Gastrocnemius medialis (tissue), 4 donors: Measurements from ENCODE around the gene HUS1B. TPM values are rescaled to one million over a fixed set of nuclear protein-coding genes. Genes with fewer than 3 reads are reported as not detected.
"Not testable (repeated sequence)": the region's sequence is repeated elsewhere in the genome, so short reads cannot be mapped to it uniquely, and the experiment has no call there.

ENCODE experiments used
- ATAC-seq, 2 donors: fragments of 150-250 bp; one replicate each; pipeline ENCODE4 v1.9.1; 2016
- DNase-seq, 2 donors: peaks; one replicate each; pipeline ENCODE4 v3.0.0-alpha.2; 2019
- H3K27ac ChIP-seq, 4 donors: fragments of 200-600 bp; sonication (generic); 1 replicate in 1 of 4; 2 replicates in 3 of 4; pipeline ENCODE4 v1.5.1; 2016 to 2018; ENCODE audit warnings: mild to moderate bottlenecking in 2 of 4, moderate library complexity in 1 of 4
- H3K27me3 ChIP-seq, 3 donors: fragments of 200-600 bp; sonication (generic) in 2 of 3; 1 replicate in 1 of 3; 2 replicates in 2 of 3; pipeline versions ENCODE4 v1.5.1 to v1.6.0; 2016 to 2019; ENCODE audit warnings: mild to moderate bottlenecking in 1 of 3, moderate library complexity in 1 of 3
- H3K36me3 ChIP-seq, 2 donors: fragments of 200-600 bp; sonication (generic) in 1 of 2; one replicate each; pipeline ENCODE4 v1.5.1; 2017 to 2018
- H3K4me1 ChIP-seq, 2 donors: fragments of 200-600 bp; sonication (generic) in 1 of 2; one replicate each; pipeline ENCODE4 v1.5.1; 2016 to 2017; ENCODE audit warnings: mild to moderate bottlenecking in 2 of 2
- H3K4me3 ChIP-seq, 4 donors: fragments of 200-600 bp; sonication (generic) in 3 of 4; 1 replicate in 1 of 4; 2 replicates in 3 of 4; pipeline ENCODE4 v1.5.1; 2016 to 2019; ENCODE audit warnings: mild to moderate bottlenecking in 2 of 4
- H3K9me3 ChIP-seq, 3 donors: fragments of 200-600 bp; sonication (generic) in 2 of 3; 1 replicate in 1 of 3; 2 replicates in 2 of 3; pipeline ENCODE4 v1.5.1; 2016 to 2019
- CTCF ChIP-seq, 5 experiments: fragments of 450-650 bp in 3 of 5; fragments of 200-600 bp in 2 of 5; sonication (generic) in 2 of 5; IDR thresholded peaks in 4 of 5; conservative IDR thresholded peaks in 1 of 5; 1 replicate in 4 of 5; 2 replicates in 1 of 5; pipeline ENCODE4 v1.5.1; 2016 to 2019; ENCODE audit warnings: antibody characterized with exemption in 5 of 5, mild to moderate bottlenecking in 3 of 5, moderate library complexity in 3 of 5
- POLR2A ChIP-seq, 2 donors: fragments of 450-650 bp; IDR thresholded peaks; one replicate each; pipeline ENCODE4 v1.6.1; 2017; ENCODE audit warnings: antibody characterized with exemption in 2 of 2, mild to moderate bottlenecking in 2 of 2, moderate library complexity in 2 of 2
- in situ Hi-C, 4 donors: fragments of 200-750 bp; cut with MboI; loops; one replicate each; pipeline versions ENCODE4 v1.15.0 to v1.8.0; 2017; ENCODE audit warnings: low sequenced_read_pairs in 4 of 4
- intact Hi-C: fragments of 100-400 bp; cut with DNase I; formaldehyde crosslinking; loops from one replicate; pipeline ENCODE4 v1.15.1; 2023; ENCODE audit warnings: low total_unique reads
- total RNA-seq, 4 donors: library from RNA; depleted of rRNA; stranded (reverse); fragments of >200 nt; gene quantifications; one replicate each; pipeline versions ENCODE4 v1.1.0 to v1.2.3, GENCODE V29; 2016

HUS1B gene
- total RNA-seq, 4 donors from 2014 or later: 0.97 TPM; not detected in 3

- ATAC-seq (no peak), DNase-seq (no peak)
- no peak for TF ChIP-seq CTCF (IDR thresholded peaks at IDR 0.05 in 4 of 5, conservative IDR thresholded peaks at IDR 0.05 in 1 of 5)
- no peak for TF ChIP-seq POLR2A (IDR thresholded peaks at IDR 0.05)
- H3K9me3 ChIP-seq: no peaks in the 10 kb centered on the region
- H3K27me3 ChIP-seq: no peaks in the 10 kb centered on the region
- in situ Hi-C loops: loop anchor here in 1 of 4 donors (25.0 kb wide), 1 partner anchor 685 kb away; the partner anchor contains the start of gene FOXF2
- H3K27ac ChIP-seq: no peak overlapping the region
- H3K4me1 ChIP-seq: no peaks in the 10 kb centered on the region
- intact Hi-C loops: no loop called here
- no peak overlapping the region for H3K4me3 ChIP-seq
- H3K36me3 ChIP-seq: no peaks in the 10 kb centered on the region
Measured at GRCh38 chr6:701700-702479, 45.0 kb upstream of the HUS1B start.

GRCh38 chr6:701215-701614 is 44.3 kb upstream of the HUS1B start:
- Histone ChIP-seq H3K27ac (no peak overlapping the region), H3K27me3 (no peaks in the 10 kb centered on the region), H3K9me3 (no peaks in the 10 kb centered on the region), H3K4me3 (no peak overlapping the region), H3K4me1 (no peaks in the 10 kb centered on the region), H3K36me3 (no peaks in the 10 kb centered on the region)
- no peak for TF ChIP-seq POLR2A (IDR thresholded peaks at IDR 0.05)
- no peak for TF ChIP-seq CTCF (IDR thresholded peaks at IDR 0.05 in 4 of 5, conservative IDR thresholded peaks at IDR 0.05 in 1 of 5)
- in situ Hi-C loops: loop anchor here in 1 of 4 donors (25.0 kb wide), 1 partner anchor 686 kb away; the partner anchor contains the start of gene FOXF2
- DNase-seq: no peak
- ATAC-seq: no peak
- intact Hi-C loops: no loop called here

- no peak for ATAC-seq
- no peaks in the 10 kb centered on the region for H3K9me3 ChIP-seq
- no peaks in the 10 kb centered on the region for H3K36me3 ChIP-seq
- intact Hi-C loops: no loop called here
- no peak overlapping the region for H3K27ac ChIP-seq
- H3K4me3 ChIP-seq: no peak overlapping the region
- TF ChIP-seq CTCF (IDR thresholded peaks at IDR 0.05 in 4 of 5, conservative IDR thresholded peaks at IDR 0.05 in 1 of 5) (no peak), POLR2A (IDR thresholded peaks at IDR 0.05) (no peak)
- in situ Hi-C loops: loop anchor here in 1 of 4 donors (25.0 kb wide), 1 partner anchor 687 kb away; the partner anchor contains the start of gene FOXF2
- H3K4me1 ChIP-seq: no peaks in the 10 kb centered on the region
- H3K27me3 ChIP-seq: no peaks in the 10 kb centered on the region
- no peak for DNase-seq
Measured at GRCh38 chr6:700490-700889, 43.6 kb upstream of the HUS1B start.

GRCh38 chr6:699319-699718 is 42.4 kb upstream of the HUS1B start:
- Histone ChIP-seq H3K27me3 (no peaks in the 10 kb centered on the region), H3K4me3 (no peak overlapping the region), H3K9me3 (no peaks in the 10 kb centered on the region), H3K36me3 (no peaks in the 10 kb centered on the region), H3K4me1 (no peaks in the 10 kb centered on the region), H3K27ac (no peak overlapping the region)
- in situ Hi-C loops: no loop called here
- DNase-seq: no peak
- TF ChIP-seq POLR2A (IDR thresholded peaks at IDR 0.05): no peak
- no peak for TF ChIP-seq CTCF (IDR thresholded peaks at IDR 0.05 in 4 of 5, conservative IDR thresholded peaks at IDR 0.05 in 1 of 5)
- intact Hi-C loops: no loop called here
- ATAC-seq: no peak

- in situ Hi-C loops, H3K36me3 ChIP-seq, ATAC-seq, H3K9me3 ChIP-seq, DNase-seq, H3K27ac ChIP-seq, H3K4me3 ChIP-seq, H3K27me3 ChIP-seq: not testable (repeated sequence)
- H3K4me1 ChIP-seq: peaks cover 16 to 18% of the 10 kb centered on the region in 2 donors
- intact Hi-C loops: loop anchor here (5.0 kb wide), 1 partner anchor 102 kb away; no protein-coding TSS in a partner anchor
Measured at GRCh38 chr6:694431-695126, 37.7 kb upstream of the HUS1B start.
